NT2/D1 (cell line): ENCODE measurements around the gene CASK.

Experiments used
- SUZ12 ChIP-seq: IDR thresholded peaks from 2 replicates; pipeline ENCODE4 v1.6.1; 2011; ENCODE audit not compliant: insufficient read length, insufficient read depth; ENCODE audit errors: extremely low read depth
- ZNF274 ChIP-seq: IDR thresholded peaks from 2 replicates; pipeline ENCODE4 v1.6.1; 2011; ENCODE audit warnings: mild to moderate bottlenecking, low read depth, low read length

DNA sequence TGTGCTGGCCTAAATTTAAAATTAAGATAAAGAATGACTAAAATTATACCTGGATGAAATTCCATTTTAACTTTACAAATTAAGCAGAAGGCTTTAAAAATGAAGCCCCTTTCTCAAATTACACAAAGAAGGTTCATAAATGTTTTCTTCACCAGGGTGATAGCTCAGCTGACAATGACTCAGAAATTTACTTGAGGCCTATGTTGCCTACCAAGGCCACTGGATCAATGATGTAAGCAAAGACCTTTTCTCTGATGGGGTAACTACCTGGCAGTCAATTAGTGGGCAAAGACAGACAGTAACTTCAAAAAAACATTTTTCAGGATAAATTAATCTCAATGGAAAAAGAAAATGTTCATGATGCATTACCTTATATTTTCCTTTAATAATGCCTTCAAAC lies 258.4 kb downstream of the CASK start:
- TF ChIP-seq ZNF274 (no peak), SUZ12 (no peak)
